GM19043 (cell line): Measurements from ENCODE around the gene MAPK11.

ENCODE experiments used
- ATAC-seq: cut with Tn5 transposase; IDR thresholded peaks from one replicate; pipeline ENCODE4 v1.9.1; 2021; ENCODE audit warnings: low read depth; ENCODE audit not compliant: unreplicated experiment

The MAPK11 gene

GRCh38 chr22:50215297-50216054 lies 54.7 kb downstream of the MAPK11 start:
- ATAC-seq: no peak
